Hepatocyte (in vitro differentiated cells): ENCODE measurements around the gene AGO3.

ENCODE experiments used
- EZH2 ChIP-seq: fragments of 200-600 bp; sonication (generic); IDR thresholded peaks from 2 replicates; pipeline ENCODE4 v1.6.1; 2016; ENCODE audit warnings: antibody characterized with exemption, mild to moderate bottlenecking, borderline replicate concordance
- TF ChIP-seq, protein P1 (sequence below): fragments of 200-600 bp; sonication (generic); IDR thresholded peaks from 2 replicates; pipeline ENCODE4 v1.5.1; 2016; ENCODE audit warnings: antibody characterized with exemption, mild to moderate bottlenecking; ENCODE audit not compliant: poor library complexity

DNA sequence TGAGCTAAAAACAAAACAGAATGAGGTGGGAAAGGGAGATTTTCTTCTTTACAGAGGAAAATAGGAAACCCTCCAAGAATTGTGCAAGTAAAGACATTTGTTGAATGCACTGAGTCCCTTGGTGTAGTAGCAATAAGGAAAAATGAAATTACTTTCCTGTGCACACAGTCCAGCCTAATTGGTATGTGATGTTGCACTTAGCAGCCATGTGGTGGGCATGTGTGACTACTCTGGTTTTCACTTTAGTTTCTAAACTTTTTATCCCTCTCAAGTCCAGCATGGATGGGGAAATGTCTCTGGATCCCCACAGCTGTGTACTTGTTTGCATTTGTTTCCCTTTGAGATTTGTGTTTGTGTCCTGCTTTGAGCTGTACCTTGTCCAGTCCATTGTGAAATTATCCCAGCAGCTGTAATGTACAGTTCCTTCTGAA is 7.1 kb upstream of the AGO3 start:
- TF ChIP-seq, protein P1, sequence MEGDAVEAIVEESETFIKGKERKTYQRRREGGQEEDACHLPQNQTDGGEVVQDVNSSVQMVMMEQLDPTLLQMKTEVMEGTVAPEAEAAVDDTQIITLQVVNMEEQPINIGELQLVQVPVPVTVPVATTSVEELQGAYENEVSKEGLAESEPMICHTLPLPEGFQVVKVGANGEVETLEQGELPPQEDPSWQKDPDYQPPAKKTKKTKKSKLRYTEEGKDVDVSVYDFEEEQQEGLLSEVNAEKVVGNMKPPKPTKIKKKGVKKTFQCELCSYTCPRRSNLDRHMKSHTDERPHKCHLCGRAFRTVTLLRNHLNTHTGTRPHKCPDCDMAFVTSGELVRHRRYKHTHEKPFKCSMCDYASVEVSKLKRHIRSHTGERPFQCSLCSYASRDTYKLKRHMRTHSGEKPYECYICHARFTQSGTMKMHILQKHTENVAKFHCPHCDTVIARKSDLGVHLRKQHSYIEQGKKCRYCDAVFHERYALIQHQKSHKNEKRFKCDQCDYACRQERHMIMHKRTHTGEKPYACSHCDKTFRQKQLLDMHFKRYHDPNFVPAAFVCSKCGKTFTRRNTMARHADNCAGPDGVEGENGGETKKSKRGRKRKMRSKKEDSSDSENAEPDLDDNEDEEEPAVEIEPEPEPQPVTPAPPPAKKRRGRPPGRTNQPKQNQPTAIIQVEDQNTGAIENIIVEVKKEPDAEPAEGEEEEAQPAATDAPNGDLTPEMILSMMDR, result no peak
- no peak for TF ChIP-seq EZH2
